CD4-positive, alpha-beta T cell (primary cell): ENCODE data around the gene PRELID2. TPM values are rescaled to one million over a fixed set of nuclear protein-coding genes. Genes with fewer than 3 reads are reported as not detected.

Experiments
- ATAC-seq: fragments of 200-7000 bp; cut with Tn5 transposase; one replicate; pipeline ENCODE4 v1.10.0; 2022; ENCODE audit warnings: mild to moderate bottlenecking; ENCODE audit not compliant: poor library complexity
- CTCF ChIA-PET: fragments of 350-600 bp; sonication (Branson Sonifier 250); formaldehyde crosslinking; loops from one replicate; lab custom pipeline; 2021; ENCODE audit warnings: antibody characterized with exemption, inconsistent platforms; lab: Charles Lee
- POLR2A ChIA-PET: fragments of 350-600 bp; sonication (Branson Sonifier 250); formaldehyde crosslinking; loops from one replicate; lab custom pipeline; 2021; ENCODE audit warnings: antibody characterized with exemption, inconsistent platforms; lab: Charles Lee
- DNase-seq, 14 experiments: peaks; one replicate each; pipeline ENCODE4 v3.0.0-alpha.2; 2013 to 2020; ENCODE audit warnings: mixed read lengths in 2 of 14
- H3K27ac ChIP-seq, 2 donors: one replicate each; pipeline versions ENCODE4 v1.5.1 to v1.7.0; 2013; ENCODE audit warnings: low read length in 2 of 2, low read depth in 1 of 2, mild to moderate bottlenecking in 1 of 2
- H3K27me3 ChIP-seq, 2 experiments: 1 replicate in 1 of 2; 2 replicates in 1 of 2; pipeline versions ENCODE4 v1.6.1 to v1.7.0; 2013; ENCODE audit warnings: low read length in 2 of 2, control low read depth in 1 of 2, mild to moderate bottlenecking in 1 of 2, moderate library complexity in 1 of 2; ENCODE audit not compliant: insufficient read depth in 2 of 2, control insufficient read depth in 1 of 2
- H3K36me3 ChIP-seq: one replicate; pipeline ENCODE4 v1.6.1; 2013; ENCODE audit warnings: low read length, control low read depth; ENCODE audit not compliant: insufficient read depth
- H3K4me1 ChIP-seq: one replicate; pipeline ENCODE4 v1.6.1; 2013; ENCODE audit warnings: low read length, control low read depth; ENCODE audit not compliant: insufficient read depth
- H3K4me3 ChIP-seq: one replicate; pipeline ENCODE4 v1.5.1; 2013; ENCODE audit warnings: mild to moderate bottlenecking, low read length, moderate library complexity
- H3K9me3 ChIP-seq, 2 experiments: 1 replicate in 1 of 2; 2 replicates in 1 of 2; pipeline versions ENCODE4 v1.6.1 to v1.7.0; 2013; ENCODE audit warnings: low read length in 2 of 2, mild to moderate bottlenecking in 2 of 2, control low read depth in 1 of 2, moderate library complexity in 1 of 2; ENCODE audit not compliant: control insufficient read depth in 1 of 2, insufficient read depth in 1 of 2
- H3K27ac Mint-ChIP-seq: one replicate; pipeline ENCODE4 v1.8.0; 2020; ENCODE audit warnings: mixed read lengths
- H3K27me3 Mint-ChIP-seq: one replicate; pipeline ENCODE4 v1.8.0; 2021; ENCODE audit warnings: mixed read lengths
- H3K36me3 Mint-ChIP-seq: one replicate; pipeline ENCODE4 v1.8.0; 2021; ENCODE audit warnings: low read depth, mixed read lengths
- H3K4me1 Mint-ChIP-seq: one replicate; pipeline ENCODE4 v1.8.0; 2021; ENCODE audit warnings: low read depth, mixed read lengths
- H3K4me3 Mint-ChIP-seq: one replicate; pipeline ENCODE4 v1.8.0; 2020; ENCODE audit warnings: mild to moderate bottlenecking, mixed read lengths
- H3K9me3 Mint-ChIP-seq: one replicate; pipeline ENCODE4 v1.8.0; 2020; ENCODE audit warnings: mixed read lengths
- intact Hi-C, 2 experiments: fragments of 100-400 bp; cut with DNase I in 1 of 2; cut with micrococcal nuclease in 1 of 2; formaldehyde crosslinking; loops; one replicate each; pipeline versions ENCODE4 v1.15.1 to v1.9.0; 2023 to 2025; cut with DNase I, micrococcal nuclease
- total RNA-seq, 174 experiments: library from RNA in 2 of 174; stranded (reverse) in 2 of 174; gene quantifications; one replicate each; pipeline ENCODE4 v1.2.3 and lab custom pipeline; 2021 to 2026
- TF ChIP-seq, protein P1 (sequence below): fragments of 200-600 bp; IDR thresholded peaks from one replicate; pipeline ENCODE4 v1.8.0; 2022; ENCODE audit warnings: antibody characterized with exemption, mild to moderate bottlenecking

Gene PRELID2
- total RNA-seq, 2 experiments from 2014 or later: 0.44 to 0.56 TPM

DNA sequence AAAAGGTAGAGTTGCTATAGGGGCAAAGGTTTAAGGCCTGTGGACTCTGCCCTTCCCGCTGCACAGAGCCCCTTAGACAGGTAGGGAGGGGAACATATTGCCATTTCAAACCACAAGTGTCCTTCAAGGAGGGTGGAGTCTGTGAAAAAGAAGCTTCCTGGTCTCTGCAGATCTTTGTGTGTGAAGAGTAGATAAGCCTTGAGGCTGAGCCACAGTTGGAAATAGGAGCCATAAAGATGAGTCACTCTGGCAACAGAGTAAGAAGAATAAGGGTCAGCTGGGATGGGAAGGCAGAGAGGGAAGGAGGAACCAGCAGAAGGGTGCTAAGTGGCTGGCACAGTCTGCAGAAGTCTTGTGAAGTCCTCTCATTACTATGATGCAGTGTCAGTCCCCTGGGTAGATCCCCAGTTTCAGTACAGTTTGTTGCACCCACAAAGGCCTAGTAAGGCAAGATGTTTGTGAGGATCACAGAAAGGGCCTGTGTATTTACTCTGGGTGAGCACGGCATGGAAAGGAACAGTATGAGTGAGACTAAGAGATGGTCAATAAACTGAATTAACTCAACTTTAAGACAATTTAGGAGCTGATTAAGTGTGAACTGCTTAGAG is 19.6 kb upstream of the PRELID2 start:
- POLR2A ChIA-PET: no interaction called here
- intact Hi-C loops: no loop called here
- ATAC-seq: no peak
- CTCF ChIA-PET: interaction anchor here (1.0 kb wide), 1 partner anchor 9 kb away, joined by 3 read pairs; no protein-coding TSS in a partner anchor
- Histone ChIP-seq H3K27ac (no peak overlapping the region), H3K27me3 (no peaks in the 10 kb centered on the region), H3K4me1 (no peaks in the 10 kb centered on the region), H3K9me3 (no peaks in the 10 kb centered on the region), H3K36me3 (no peaks in the 10 kb centered on the region), H3K4me3 (no peak overlapping the region)
- Mint-ChIP-seq H3K4me1 (no peaks in the 10 kb centered on the region), H3K27me3 (peaks cover 14% of the 10 kb centered on the region), H3K9me3 (no peaks in the 10 kb centered on the region), H3K36me3 (no peaks in the 10 kb centered on the region), H3K4me3 (no peak overlapping the region), H3K27ac (no peak overlapping the region)
- DNase-seq: peak in 1 of 14 experiments; percentile 14
- TF ChIP-seq, protein P1, sequence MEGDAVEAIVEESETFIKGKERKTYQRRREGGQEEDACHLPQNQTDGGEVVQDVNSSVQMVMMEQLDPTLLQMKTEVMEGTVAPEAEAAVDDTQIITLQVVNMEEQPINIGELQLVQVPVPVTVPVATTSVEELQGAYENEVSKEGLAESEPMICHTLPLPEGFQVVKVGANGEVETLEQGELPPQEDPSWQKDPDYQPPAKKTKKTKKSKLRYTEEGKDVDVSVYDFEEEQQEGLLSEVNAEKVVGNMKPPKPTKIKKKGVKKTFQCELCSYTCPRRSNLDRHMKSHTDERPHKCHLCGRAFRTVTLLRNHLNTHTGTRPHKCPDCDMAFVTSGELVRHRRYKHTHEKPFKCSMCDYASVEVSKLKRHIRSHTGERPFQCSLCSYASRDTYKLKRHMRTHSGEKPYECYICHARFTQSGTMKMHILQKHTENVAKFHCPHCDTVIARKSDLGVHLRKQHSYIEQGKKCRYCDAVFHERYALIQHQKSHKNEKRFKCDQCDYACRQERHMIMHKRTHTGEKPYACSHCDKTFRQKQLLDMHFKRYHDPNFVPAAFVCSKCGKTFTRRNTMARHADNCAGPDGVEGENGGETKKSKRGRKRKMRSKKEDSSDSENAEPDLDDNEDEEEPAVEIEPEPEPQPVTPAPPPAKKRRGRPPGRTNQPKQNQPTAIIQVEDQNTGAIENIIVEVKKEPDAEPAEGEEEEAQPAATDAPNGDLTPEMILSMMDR: no peak

DNA sequence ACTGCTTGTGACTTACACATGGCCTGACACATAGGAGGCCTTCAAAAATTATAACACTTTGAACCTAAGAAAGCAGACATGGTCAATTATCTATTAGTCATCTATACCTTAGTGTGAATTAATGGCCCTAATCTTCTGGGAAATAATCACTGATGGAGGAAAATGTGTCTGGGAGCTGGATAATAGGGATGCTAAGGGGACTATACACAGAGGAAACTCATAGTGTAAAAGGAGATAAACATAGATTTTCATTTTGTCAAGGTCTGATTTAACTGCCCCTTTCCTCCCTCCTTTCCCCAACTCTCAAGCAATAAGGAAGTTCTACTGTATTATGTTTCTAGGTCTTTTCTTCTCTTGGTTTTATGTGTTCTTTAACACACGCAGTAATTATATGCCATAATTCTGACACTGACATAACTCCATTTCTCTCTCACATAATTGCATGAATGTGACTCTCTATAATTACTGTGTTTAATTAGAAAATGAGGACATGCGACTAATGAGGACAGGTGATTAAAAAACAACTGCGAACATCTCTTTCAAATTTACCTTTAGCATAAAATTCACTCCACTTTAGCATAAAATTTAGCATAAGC is 18.7 kb upstream of the PRELID2 start:
- TF ChIP-seq, protein P1: no peak
- Histone ChIP-seq H3K4me1 (no peaks in the 10 kb centered on the region), H3K4me3 (no peak overlapping the region), H3K27me3 (no peaks in the 10 kb centered on the region), H3K27ac (no peak overlapping the region), H3K9me3 (no peaks in the 10 kb centered on the region), H3K36me3 (no peaks in the 10 kb centered on the region)
- no peaks in the 10 kb centered on the region for H3K4me1 Mint-ChIP-seq
- intact Hi-C loops: no loop called here
- peaks cover 9% of the 10 kb centered on the region for H3K27me3 Mint-ChIP-seq
- DNase-seq: no peak
- CTCF ChIA-PET: no interaction called here
- H3K36me3 Mint-ChIP-seq: no peaks in the 10 kb centered on the region
- POLR2A ChIA-PET: no interaction called here
- H3K27ac Mint-ChIP-seq: no peak overlapping the region
- no peak for ATAC-seq
- H3K4me3 Mint-ChIP-seq: no peak overlapping the region
- no peaks in the 10 kb centered on the region for H3K9me3 Mint-ChIP-seq

DNA sequence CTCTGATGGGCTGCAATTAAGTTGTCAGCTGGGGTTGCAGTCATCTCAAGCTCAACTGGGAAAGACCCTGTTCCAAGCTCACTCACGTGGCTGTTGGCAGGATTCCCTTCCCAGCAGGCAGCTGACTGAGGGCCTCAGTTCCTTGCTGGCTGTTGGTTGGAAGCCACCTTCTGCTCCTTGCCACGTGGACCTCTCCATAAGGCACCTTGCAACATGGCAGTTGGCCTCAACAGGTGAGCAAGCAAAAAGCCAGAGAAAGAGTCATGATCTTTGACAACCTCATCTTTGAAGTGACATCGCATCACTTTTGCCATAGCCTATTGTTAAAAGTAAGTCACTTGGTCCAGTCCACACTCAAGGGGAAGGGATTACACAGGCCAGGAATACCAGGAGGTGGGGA is 17.8 kb upstream of the PRELID2 start:
- H3K9me3 ChIP-seq: no peaks in the 10 kb centered on the region
- H3K4me3 ChIP-seq: no peak overlapping the region
- TF ChIP-seq, protein P1: no peak
- H3K27ac Mint-ChIP-seq: no peak overlapping the region
- ChIA-PET CTCF (no interaction called here), POLR2A (no interaction called here)
- no peak overlapping the region for H3K27ac ChIP-seq
- peaks cover 9% of the 10 kb centered on the region for H3K27me3 Mint-ChIP-seq
- H3K4me3 Mint-ChIP-seq: no peak overlapping the region
- DNase-seq (no peak), ATAC-seq (no peak)
- H3K36me3 Mint-ChIP-seq: no peaks in the 10 kb centered on the region
- no peaks in the 10 kb centered on the region for H3K4me1 Mint-ChIP-seq
- H3K4me1 ChIP-seq: no peaks in the 10 kb centered on the region
- no peaks in the 10 kb centered on the region for H3K36me3 ChIP-seq
- H3K27me3 ChIP-seq: no peaks in the 10 kb centered on the region
- intact Hi-C loops: no loop called here
- no peaks in the 10 kb centered on the region for H3K9me3 Mint-ChIP-seq
